CD14-positive monocyte (primary cell): ENCODE data around the gene MAP2K5. TPM values are rescaled to one million over a fixed set of nuclear protein-coding genes. Genes with fewer than 3 reads are reported as not detected.

Source experiments
- DNase-seq, 3 donors: peaks; one replicate each; pipeline ENCODE4 v3.0.0-alpha.2; 2011 to 2022
- H2AFZ ChIP-seq: 2 replicates; pipeline ENCODE4 v1.6.0; 2012; ENCODE audit warnings: mild to moderate bottlenecking, low read depth, low read length, inconsistent platforms; ENCODE audit not compliant: insufficient read depth, poor library complexity, severe bottlenecking
- H3K27ac ChIP-seq, 2 donors: 1 replicate in 1 of 2; 2 replicates in 1 of 2; pipeline ENCODE4 v1.5.1; 2012 to 2013; ENCODE audit warnings: low read length in 2 of 2, control low read depth in 1 of 2, inconsistent platforms in 1 of 2, low read depth in 1 of 2, mild to moderate bottlenecking in 1 of 2
- H3K27me3 ChIP-seq, 2 donors: one replicate each; pipeline versions ENCODE4 v1.6.0 to v1.6.1; 2011 to 2013; ENCODE audit warnings: low read length in 2 of 2; ENCODE audit not compliant: control insufficient read depth in 2 of 2, insufficient read depth in 2 of 2
- H3K36me3 ChIP-seq, 2 donors: replicated peaks in 1 of 2; 1 replicate in 1 of 2; 2 replicates in 1 of 2; pipeline versions ENCODE4 v1.5.1 to v1.6.1; 2012 to 2013; ENCODE audit warnings: low read length in 2 of 2, control low read depth in 1 of 2, inconsistent platforms in 1 of 2, mild to moderate bottlenecking in 1 of 2; ENCODE audit not compliant: insufficient read depth in 2 of 2, control insufficient read depth in 1 of 2
- H3K4me1 ChIP-seq, 2 donors: 1 replicate in 1 of 2; 2 replicates in 1 of 2; pipeline versions ENCODE4 v1.5.1 to v1.6.1; 2012 to 2013; ENCODE audit warnings: low read length in 2 of 2, control low read depth in 1 of 2, inconsistent platforms in 1 of 2, mild to moderate bottlenecking in 1 of 2, moderate library complexity in 1 of 2; ENCODE audit not compliant: insufficient read depth in 2 of 2, control insufficient read depth in 1 of 2
- H3K4me2 ChIP-seq: replicated peaks from 2 replicates; pipeline ENCODE3; 2012; ENCODE audit warnings: low read length, moderate library complexity, mild to moderate bottlenecking; ENCODE audit not compliant: poor library complexity, severe bottlenecking; ENCODE audit errors: extremely low read depth
- H3K4me3 ChIP-seq, 3 experiments: fragments of 200-600 bp in 1 of 3; sonication (generic) in 1 of 3; replicated peaks in 1 of 3; 1 replicate in 2 of 3; 2 replicates in 1 of 3; pipeline ENCODE4 v1.5.1; 2011 to 2013; ENCODE audit warnings: low read length in 3 of 3, mild to moderate bottlenecking in 3 of 3, control low read depth in 2 of 3, low read depth in 2 of 3, inconsistent platforms in 1 of 3, moderate library complexity in 1 of 3
- H3K79me2 ChIP-seq: 2 replicates; pipeline ENCODE4 v1.6.0; 2012; ENCODE audit warnings: mild to moderate bottlenecking, control low read depth, inconsistent platforms, low read length, moderate library complexity; ENCODE audit not compliant: insufficient read depth
- H3K9ac ChIP-seq: 2 replicates; pipeline ENCODE4 v1.6.0; 2017; ENCODE audit warnings: low read length, mild to moderate bottlenecking; ENCODE audit not compliant: insufficient read depth, poor library complexity, severe bottlenecking
- H3K9me3 ChIP-seq, 2 donors: replicated peaks in 1 of 2; 1 replicate in 1 of 2; 2 replicates in 1 of 2; pipeline versions ENCODE4 v1.5.1 to v1.6.1; 2012 to 2013; ENCODE audit warnings: low read length in 2 of 2, control low read depth in 1 of 2; ENCODE audit not compliant: control insufficient read depth in 1 of 2, insufficient read depth in 1 of 2
- H4K20me1 ChIP-seq: 2 replicates; pipeline ENCODE4 v1.6.0; 2012; ENCODE audit warnings: mild to moderate bottlenecking, low read length, control low read depth, moderate library complexity; ENCODE audit not compliant: insufficient read depth
- H3K27ac Mint-ChIP-seq, 7 donors: one replicate each; pipeline ENCODE4 v1.8.0; 2020; ENCODE audit warnings: mild to moderate bottlenecking in 7 of 7, mixed read lengths in 7 of 7, moderate library complexity in 6 of 7, inconsistent platforms in 2 of 7
- H3K27me3 Mint-ChIP-seq, 3 donors: one replicate each; pipeline ENCODE4 v1.8.0; 2021 to 2022; ENCODE audit warnings: low read depth in 3 of 3, mild to moderate bottlenecking in 3 of 3, mixed read lengths in 3 of 3, moderate library complexity in 3 of 3, inconsistent platforms in 1 of 3
- H3K36me3 Mint-ChIP-seq, 2 donors: one replicate each; pipeline ENCODE4 v1.8.0; 2020; ENCODE audit warnings: mixed read lengths in 2 of 2, inconsistent platforms in 1 of 2, mild to moderate bottlenecking in 1 of 2
- H3K4me1 Mint-ChIP-seq: one replicate; pipeline ENCODE4 v1.8.0; 2020; ENCODE audit warnings: mild to moderate bottlenecking, mixed read lengths
- H3K4me3 Mint-ChIP-seq, 2 donors: one replicate each; pipeline ENCODE4 v1.8.0; 2020; ENCODE audit warnings: mild to moderate bottlenecking in 2 of 2, mixed read lengths in 2 of 2, moderate library complexity in 1 of 2
- H3K9me3 Mint-ChIP-seq, 7 donors: one replicate each; pipeline ENCODE4 v1.8.0; 2020 to 2022; ENCODE audit warnings: mixed read lengths in 7 of 7, mild to moderate bottlenecking in 6 of 7, moderate library complexity in 6 of 7, inconsistent platforms in 2 of 7
- WGBS: methylation state at CpG from one replicate; pipeline ENCODE4 v1.1.5; 2013; ENCODE audit warnings: missing lambda C conversion rate; ENCODE audit not compliant: insufficient coverage; 5-methylcytosine and 5-hydroxymethylcytosine counted together
- intact Hi-C, 2 donors: fragments of 100-400 bp; cut with micrococcal nuclease; formaldehyde crosslinking; loops; one replicate each; pipeline versions ENCODE4 v1.15.0 to v1.15.1; 2023
- polyA plus RNA-seq, 3 donors: library from polyadenylated mRNA; depleted of rRNA in 1 of 3; unstranded in 2 of 3; stranded (reverse) in 1 of 3; fragments of 300-500 nt in 2 of 3; fragments of >200 nt in 1 of 3; fragmentation: Illumina TruSeq in 2 of 3; gene quantifications; 1 replicate in 2 of 3; 2 replicates in 1 of 3; pipeline ENCODE4 v1.2.3, GENCODE V29; 2012 to 2021
- TF ChIP-seq, protein P1 (sequence below): fragments of 200-600 bp; IDR thresholded peaks from one replicate; pipeline ENCODE4 v1.8.0; 2022; ENCODE audit warnings: antibody characterized with exemption, mild to moderate bottlenecking

MAP2K5 gene
- polyA plus RNA-seq, 3 donors: 10.2 to 11.3 (median 10.6) TPM

- 100% methylated on average over 4 of the region's 13 CpGs for WGBS
- no peak overlapping the region for H3K27ac Mint-ChIP-seq
- Histone ChIP-seq H3K79me2 (no peaks in the 10 kb centered on the region), H3K9me3 (no peaks in the 10 kb centered on the region), H3K36me3 (peaks cover 2 to 9% of the 10 kb centered on the region in 2 donors), H3K9ac (no peak overlapping the region), H3K27ac (no peak overlapping the region), H3K4me1 (peaks cover 18 to 20% of the 10 kb centered on the region in 2 donors), H4K20me1 (no peaks in the 10 kb centered on the region), H3K4me2 (no peak overlapping the region), H2AFZ (no peak overlapping the region), H3K4me3 (no peak overlapping the region), H3K27me3 (no peaks in the 10 kb centered on the region)
- no peak for DNase-seq
- TF ChIP-seq, protein P1, sequence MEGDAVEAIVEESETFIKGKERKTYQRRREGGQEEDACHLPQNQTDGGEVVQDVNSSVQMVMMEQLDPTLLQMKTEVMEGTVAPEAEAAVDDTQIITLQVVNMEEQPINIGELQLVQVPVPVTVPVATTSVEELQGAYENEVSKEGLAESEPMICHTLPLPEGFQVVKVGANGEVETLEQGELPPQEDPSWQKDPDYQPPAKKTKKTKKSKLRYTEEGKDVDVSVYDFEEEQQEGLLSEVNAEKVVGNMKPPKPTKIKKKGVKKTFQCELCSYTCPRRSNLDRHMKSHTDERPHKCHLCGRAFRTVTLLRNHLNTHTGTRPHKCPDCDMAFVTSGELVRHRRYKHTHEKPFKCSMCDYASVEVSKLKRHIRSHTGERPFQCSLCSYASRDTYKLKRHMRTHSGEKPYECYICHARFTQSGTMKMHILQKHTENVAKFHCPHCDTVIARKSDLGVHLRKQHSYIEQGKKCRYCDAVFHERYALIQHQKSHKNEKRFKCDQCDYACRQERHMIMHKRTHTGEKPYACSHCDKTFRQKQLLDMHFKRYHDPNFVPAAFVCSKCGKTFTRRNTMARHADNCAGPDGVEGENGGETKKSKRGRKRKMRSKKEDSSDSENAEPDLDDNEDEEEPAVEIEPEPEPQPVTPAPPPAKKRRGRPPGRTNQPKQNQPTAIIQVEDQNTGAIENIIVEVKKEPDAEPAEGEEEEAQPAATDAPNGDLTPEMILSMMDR: no peak
- no peaks in the 10 kb centered on the region for H3K27me3 Mint-ChIP-seq
- intact Hi-C loops: no loop called here
- H3K36me3 Mint-ChIP-seq: peaks cover 17 to 23% of the 10 kb centered on the region in 2 donors
- peaks cover 24% of the 10 kb centered on the region for H3K4me1 Mint-ChIP-seq
- no peak overlapping the region for H3K4me3 Mint-ChIP-seq
- peaks cover 0 to 2% (median 0%) of the 10 kb centered on the region in 7 donors for H3K9me3 Mint-ChIP-seq
Measured at GRCh38 chr15:67769497-67770357, 227.2 kb downstream of the MAP2K5 start.

DNA sequence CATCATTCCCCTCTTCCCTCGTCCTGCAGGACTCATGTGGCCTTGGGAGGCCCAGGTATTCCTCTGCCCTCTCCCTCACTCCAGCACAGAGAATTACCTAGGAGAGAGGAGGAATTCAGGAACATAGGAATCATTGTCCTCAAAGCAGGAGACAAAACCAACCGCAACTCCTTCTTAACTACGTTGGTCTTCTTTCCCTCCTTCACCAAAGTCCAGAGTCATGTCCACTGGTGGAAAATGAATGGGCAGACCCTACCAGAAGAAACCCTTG is 227.8 kb downstream of the MAP2K5 start:
- intact Hi-C loops: no loop called here
- no peak overlapping the region for H3K4me2 ChIP-seq
- H3K27ac ChIP-seq: no peak overlapping the region
- H4K20me1 ChIP-seq: no peaks in the 10 kb centered on the region
- TF ChIP-seq, protein P1: no peak
- no peaks in the 10 kb centered on the region for H3K9me3 ChIP-seq
- peaks cover 18 to 20% of the 10 kb centered on the region in 2 donors for H3K4me1 ChIP-seq
- Mint-ChIP-seq H3K9me3 (no peaks in the 10 kb centered on the region), H3K4me1 (peaks cover 24% of the 10 kb centered on the region), H3K27me3 (no peaks in the 10 kb centered on the region), H3K27ac (no peak overlapping the region), H3K4me3 (no peak overlapping the region), H3K36me3 (peaks cover 21 to 26% of the 10 kb centered on the region in 2 donors)
- DNase-seq: no peak
- H3K36me3 ChIP-seq: peaks cover 2 to 13% of the 10 kb centered on the region in 2 donors
- no peak overlapping the region for H3K9ac ChIP-seq
- H3K4me3 ChIP-seq: no peak overlapping the region
- no CpG with 5 or more reads among the region's 3 CpGs for WGBS
- no peak overlapping the region for H2AFZ ChIP-seq
- no peaks in the 10 kb centered on the region for H3K79me2 ChIP-seq
- no peaks in the 10 kb centered on the region for H3K27me3 ChIP-seq
